Left ventricle myocardium inferior (tissue), 1 donor: ENCODE data around the gene TMEM231. TPM values are rescaled to one million over a fixed set of nuclear protein-coding genes. Genes with fewer than 3 reads are reported as not detected.
"Not testable (repeated sequence)": the region's sequence is repeated elsewhere in the genome, so short reads cannot be mapped to it uniquely, and the experiment has no call there.

ENCODE experiments used
- DNase-seq: peaks from one replicate; pipeline ENCODE4 v3.0.0-alpha.2; 2020
- H3K27ac ChIP-seq: fragments of 200-600 bp; replicated peaks from 2 replicates; pipeline ENCODE4 v1.8.0; 2021
- H3K27me3 ChIP-seq: fragments of 200-600 bp; 2 replicates; pipeline ENCODE4 v1.8.0; 2021; ENCODE audit warnings: low read depth
- H3K36me3 ChIP-seq: fragments of 200-600 bp; 2 replicates; pipeline ENCODE4 v1.8.0; 2021
- H3K4me1 ChIP-seq: fragments of 200-600 bp; 2 replicates; pipeline ENCODE4 v1.8.0; 2021
- H3K4me3 ChIP-seq: fragments of 200-600 bp; 2 replicates; pipeline ENCODE4 v1.8.0; 2021; ENCODE audit warnings: mild to moderate bottlenecking, moderate library complexity
- H3K9me3 ChIP-seq: fragments of 200-600 bp; replicated peaks from 2 replicates; pipeline ENCODE4 v1.8.0; 2021
- CTCF ChIP-seq: fragments of 200-600 bp; IDR thresholded peaks from 2 replicates; pipeline ENCODE4 v1.8.0; 2021; ENCODE audit warnings: antibody characterized with exemption, mild to moderate bottlenecking, borderline replicate concordance
- intact Hi-C: fragments of 100-400 bp; cut with micrococcal nuclease; formaldehyde crosslinking; loops from one replicate; pipeline ENCODE4 v1.11.0; 2022
- long read RNA-seq: library from polyadenylated mRNA; unstranded; transcript quantifications from one replicate; pipeline ENCODE4 v2.0.0, GENCODE V29; 2021
- total RNA-seq: library from RNA; stranded (reverse); fragmentation: NEBNext Ultra II Directional; extraction: Animal tissue kit (Norgen Biotek cat#: 25700); gene quantifications from one replicate; pipeline ENCODE4 v1.2.1, GENCODE V29; 2021
- donor health status: DM: no; HTN: yes; CAD: no; lungs with severe emphysema.

TMEM231 gene
- 6.6 TPM for total RNA-seq
- long read RNA-seq, full-length matches to known transcripts = 27 of 32 reads
- long read RNA-seq, partial matches to known transcripts = 3 of 32 reads
- long read RNA-seq, other reads (novel, unspliced or antisense) = 2 of 32 reads

GRCh38 chr16:75555707-75556430 is at the start of gene TMEM231:
Gene TMEM231 (minus strand): TSS chr16:75556252. CDS start chr16:75556209, 43 bp downstream.
- peak; percentile 99 for DNase-seq
- H3K27ac ChIP-seq = peak within 1 kb of the TSS; percentile 83
- H3K27me3 ChIP-seq = no peaks in the 10 kb centered on the region
- peak within 1 kb of the TSS; percentile 98 for H3K4me3 ChIP-seq
- no peaks in the 10 kb centered on the region for H3K36me3 ChIP-seq
- H3K4me1 ChIP-seq = peaks cover 31% of the 10 kb centered on the region
- peak; percentile 13 for TF ChIP-seq CTCF
- intact Hi-C loops = no loop called here
- H3K9me3 ChIP-seq = no peaks in the 10 kb centered on the region

- H3K4me1 ChIP-seq = no peaks in the 10 kb centered on the region
- no peak overlapping the region for H3K4me3 ChIP-seq
- no peak for DNase-seq
- H3K27ac ChIP-seq = no peak overlapping the region
- no peak for TF ChIP-seq CTCF
- no peaks in the 10 kb centered on the region for H3K27me3 ChIP-seq
- intact Hi-C loops = no loop called here
- peaks cover 94% of the 10 kb centered on the region for H3K36me3 ChIP-seq
- peaks cover 5% of the 10 kb centered on the region for H3K9me3 ChIP-seq
Measured at GRCh38 chr16:75603241-75603640, 47.2 kb upstream of the TMEM231 start.

- peaks cover 4% of the 10 kb centered on the region for H3K4me1 ChIP-seq
- peaks cover 12% of the 10 kb centered on the region for H3K9me3 ChIP-seq
- intact Hi-C loops = no loop called here
- TF ChIP-seq CTCF = no peak
- no peaks in the 10 kb centered on the region for H3K27me3 ChIP-seq
- H3K36me3 ChIP-seq = peaks cover 84% of the 10 kb centered on the region
- no peak overlapping the region for H3K27ac ChIP-seq
- DNase-seq = no peak
- H3K4me3 ChIP-seq = no peak overlapping the region
Measured at GRCh38 chr16:75599452-75600277, 43.6 kb upstream of the TMEM231 start.

GRCh38 chr16:75593825-75594820 is 38.1 kb upstream of the TMEM231 start:
- H3K36me3 ChIP-seq = peaks cover 33% of the 10 kb centered on the region
- no peak overlapping the region for H3K4me3 ChIP-seq
- peaks cover 8% of the 10 kb centered on the region for H3K9me3 ChIP-seq
- peak overlapping the region; percentile 63 for H3K27ac ChIP-seq
- TF ChIP-seq CTCF = no peak
- DNase-seq = no peak
- H3K27me3 ChIP-seq = no peaks in the 10 kb centered on the region
- peaks cover 59% of the 10 kb centered on the region for H3K4me1 ChIP-seq
- intact Hi-C loops = no loop called here

- TF ChIP-seq CTCF = no peak
Measured at GRCh38 chr16:75593308-75593707, 37.3 kb upstream of the TMEM231 start.

GRCh38 chr16:75591927-75592326 is 35.9 kb upstream of the TMEM231 start:
- H3K9me3 ChIP-seq, H3K27me3 ChIP-seq, H3K4me3 ChIP-seq, DNase-seq, intact Hi-C loops: not testable (repeated sequence)
- peak overlapping the region; percentile 85 for H3K27ac ChIP-seq
- peaks cover 11% of the 10 kb centered on the region for H3K36me3 ChIP-seq
- peaks cover 68% of the 10 kb centered on the region for H3K4me1 ChIP-seq

More at GRCh38 chr16:75593308-75593707, 37.3 kb upstream of the TMEM231 start:
- H3K36me3 ChIP-seq = peaks cover 25% of the 10 kb centered on the region
- H3K27ac ChIP-seq = peak overlapping the region; percentile 63
- H3K4me1 ChIP-seq = peaks cover 67% of the 10 kb centered on the region
- no peak overlapping the region for H3K4me3 ChIP-seq
- peaks cover 8% of the 10 kb centered on the region for H3K9me3 ChIP-seq
- H3K27me3 ChIP-seq = no peaks in the 10 kb centered on the region
- no peak for DNase-seq
- intact Hi-C loops = no loop called here
